ENCODE data around the gene BAK1. TPM values are rescaled to one million over a fixed set of nuclear protein-coding genes. Genes with fewer than 3 reads are reported as not detected.

Gene BAK1
- total and polyA plus RNA-seq, 2 experiments from 2014 or later, result 18.8 to 30.7 TPM

DNA sequence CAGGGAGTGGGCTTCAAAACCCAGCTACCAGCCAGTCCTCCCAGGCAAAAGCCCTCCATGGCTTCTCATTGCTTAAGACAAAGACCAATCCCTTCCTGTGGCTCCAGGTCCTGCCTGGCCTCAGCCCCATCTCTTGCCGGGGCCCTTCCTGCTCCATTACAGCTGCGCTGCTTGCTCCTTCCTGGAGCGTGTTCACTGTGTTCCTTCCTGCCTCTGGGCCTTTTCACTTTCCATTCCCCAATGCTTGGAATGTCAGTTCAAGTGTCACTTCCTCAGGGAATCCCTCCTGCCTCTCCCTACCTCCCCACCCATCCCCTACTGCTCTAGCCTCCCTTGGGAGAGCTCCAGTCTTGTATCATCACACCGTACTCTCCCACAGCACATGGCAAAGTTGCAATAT lies 30.0 kb upstream of the BAK1 start:
- no peaks in the 10 kb centered on the region for H4K20me1 ChIP-seq (ENCODE audit: insufficient read depth)
- H3K27ac ChIP-seq, result peak overlapping the region; percentile 44; the same call in 1 of the 2 replicates
- H3K4me1 ChIP-seq (ENCODE audit: insufficient read depth), result peaks cover 36% of the 10 kb centered on the region
- peak; percentile 40 for DNase-seq
- H3K79me2 ChIP-seq (ENCODE audit: insufficient read depth), result no peaks in the 10 kb centered on the region
- H3K9me2 ChIP-seq (ENCODE audit: insufficient read depth), result no peaks in the 10 kb centered on the region
- WGBS, 2 experiments (ENCODE audit: low coverage in 1 of 2, low lambda C conversion rate in 2 of 2, missing lambda C conversion rate in 2 of 2), result 82 to 86% methylated on average over 4 of the region's 4 CpGs
- H3F3A ChIP-seq (ENCODE audit: insufficient read depth), result 0 out of 2 replicates have a peak, but pooled peaks cover 4% of the 10 kb centered on the region
- no peak overlapping the region for H3K4me3 ChIP-seq
- in situ Hi-C loops (cut with MboI), result no loop called here
- no peaks in the 10 kb centered on the region for H3K27me3 ChIP-seq (replicated peaks; ENCODE audit: insufficient read depth)
- peak overlapping the region; percentile 11 for H3K4me2 ChIP-seq (ENCODE audit: unreplicated experiment)
- TF ChIP-seq EZH2 (IDR thresholded peaks at IDR 0.05; ENCODE audit: insufficient read depth, poor library complexity, severe bottlenecking) (no peak), EZH2phosphoT487 (IDR thresholded peaks at IDR 0.05; ENCODE audit: insufficient read depth, low read depth) (no peak)
- no peaks in the 10 kb centered on the region for H3K9me3 ChIP-seq (ENCODE audit: low read depth)
- H3K36me3 ChIP-seq (ENCODE audit: low read depth), result no peaks in the 10 kb centered on the region
- 0 out of 2 replicates have a peak overlapping the region, but pooled peaks have one; percentile 2 for H3K9ac ChIP-seq
- no peak overlapping the region for H2AFZ ChIP-seq

DNA sequence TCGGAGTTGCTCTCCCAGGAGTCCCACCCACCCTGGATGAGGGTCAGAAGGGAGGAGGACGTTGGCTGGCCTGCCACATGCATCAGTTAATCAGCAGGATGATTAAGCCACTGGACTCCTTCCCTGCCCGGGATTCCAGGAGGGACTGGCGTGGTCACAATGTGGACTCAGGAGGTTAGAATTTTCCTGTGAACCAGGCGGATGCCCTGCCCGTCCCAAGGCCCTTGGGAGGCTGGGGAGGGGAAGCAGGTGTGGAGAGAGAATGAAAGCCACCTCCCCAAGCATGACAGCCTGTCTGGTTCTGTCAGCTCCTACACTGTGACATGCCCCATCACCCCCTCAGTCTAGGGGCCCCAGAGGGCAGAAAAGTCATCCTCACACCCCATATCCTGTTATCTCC lies 29.5 kb upstream of the BAK1 start:
- 1 to 3% methylated on average over 6 of the region's 6 CpGs for WGBS, 2 experiments (ENCODE audit: low coverage in 1 of 2, low lambda C conversion rate in 2 of 2, missing lambda C conversion rate in 2 of 2)

DNA sequence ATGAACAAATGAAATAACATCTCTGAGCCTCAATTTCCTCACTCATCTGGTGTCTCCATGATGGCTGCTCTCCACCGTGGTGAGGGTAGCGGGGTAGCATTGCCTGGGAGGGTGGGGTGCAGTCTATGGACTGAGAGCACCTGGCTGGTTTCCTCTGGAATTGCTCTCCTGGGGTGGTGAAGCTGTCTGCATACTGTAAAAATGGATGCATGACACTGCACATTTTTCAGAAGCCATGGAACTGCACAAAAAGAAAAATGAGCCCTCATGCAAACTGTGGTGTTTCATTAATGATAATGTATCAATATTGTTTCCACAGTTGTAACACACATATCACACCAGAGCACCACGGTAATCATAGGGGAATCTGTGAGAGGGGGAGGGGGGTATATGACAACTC lies 28.9 kb upstream of the BAK1 start:
- Histone ChIP-seq H3K27ac (peak overlapping the region; percentile 44), H2AFZ (no peak overlapping the region), H3K36me3 (ENCODE audit: low read depth) (no peaks in the 10 kb centered on the region), H3K4me2 (ENCODE audit: unreplicated experiment) (peak overlapping the region; percentile 26), H3K9me3 (ENCODE audit: low read depth) (no peaks in the 10 kb centered on the region), H3K9ac (peak overlapping the region; percentile 38), H3K4me1 (ENCODE audit: insufficient read depth) (peaks cover 30% of the 10 kb centered on the region), H3F3A (ENCODE audit: insufficient read depth) (0 out of 2 replicates have a peak, but pooled peaks cover under 1% of the 10 kb centered on the region), H3K79me2 (ENCODE audit: insufficient read depth) (no peaks in the 10 kb centered on the region), H3K4me3 (no peak overlapping the region), H3K9me2 (ENCODE audit: insufficient read depth) (no peaks in the 10 kb centered on the region), H3K27me3 (replicated peaks; ENCODE audit: insufficient read depth) (no peaks in the 10 kb centered on the region), H4K20me1 (ENCODE audit: insufficient read depth) (no peaks in the 10 kb centered on the region)
- in situ Hi-C loops (cut with MboI), result no loop called here
- no peak for TF ChIP-seq EZH2phosphoT487 (IDR thresholded peaks at IDR 0.05; ENCODE audit: insufficient read depth, low read depth)
- no peak for TF ChIP-seq EZH2 (IDR thresholded peaks at IDR 0.05; ENCODE audit: insufficient read depth, poor library complexity, severe bottlenecking)
- 47 to 52% methylated on average over 3 of the region's 3 CpGs for WGBS, 2 experiments (ENCODE audit: low coverage in 1 of 2, low lambda C conversion rate in 2 of 2, missing lambda C conversion rate in 2 of 2)
- DNase-seq, result peak; percentile 27

More for the DNA sequence above, 29.5 kb upstream of the BAK1 start:
- TF ChIP-seq EZH2phosphoT487 (IDR thresholded peaks at IDR 0.05; ENCODE audit: insufficient read depth, low read depth) (no peak), EZH2 (IDR thresholded peaks at IDR 0.05; ENCODE audit: insufficient read depth, poor library complexity, severe bottlenecking) (no peak)
- H3K9me3 ChIP-seq (ENCODE audit: low read depth), result no peaks in the 10 kb centered on the region
- H3K27ac ChIP-seq, result peak overlapping the region; percentile 44
- H3K4me2 ChIP-seq (ENCODE audit: unreplicated experiment), result peak overlapping the region; percentile 26
- H3K27me3 ChIP-seq (replicated peaks; ENCODE audit: insufficient read depth), result no peaks in the 10 kb centered on the region
- no peaks in the 10 kb centered on the region for H3K79me2 ChIP-seq (ENCODE audit: insufficient read depth)
- H3K4me1 ChIP-seq (ENCODE audit: insufficient read depth), result peaks cover 35% of the 10 kb centered on the region
- H2AFZ ChIP-seq, result no peak overlapping the region
- peak; percentile 97 for DNase-seq
- peak overlapping the region; percentile 38; the same call in 1 of the 2 replicates for H3K9ac ChIP-seq
- H3F3A ChIP-seq (ENCODE audit: insufficient read depth), result 0 out of 2 replicates have a peak, but pooled peaks cover 4% of the 10 kb centered on the region
- H3K36me3 ChIP-seq (ENCODE audit: low read depth), result no peaks in the 10 kb centered on the region
- no peaks in the 10 kb centered on the region for H3K9me2 ChIP-seq (ENCODE audit: insufficient read depth)
- in situ Hi-C loops (cut with MboI), result no loop called here
- H3K4me3 ChIP-seq, result no peak overlapping the region
- no peaks in the 10 kb centered on the region for H4K20me1 ChIP-seq (ENCODE audit: insufficient read depth)

DNA sequence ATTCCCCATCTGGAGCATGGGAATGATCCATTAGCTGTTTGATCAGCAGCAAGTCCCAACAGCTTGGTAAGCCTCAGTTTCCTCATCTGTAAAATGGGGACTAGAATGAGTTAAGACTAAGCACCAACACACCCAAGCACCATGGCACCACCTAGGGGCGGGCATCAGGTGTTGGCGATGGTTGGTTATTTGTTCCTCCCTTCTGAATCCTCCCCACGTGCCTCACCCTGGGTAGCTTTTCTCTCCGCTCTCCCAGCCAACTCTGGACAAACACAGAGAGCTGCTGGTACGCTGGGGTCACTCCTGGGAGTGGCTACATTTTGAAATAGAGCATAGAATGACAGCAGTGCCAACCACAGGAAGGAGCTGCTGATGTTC lies 27.7 kb upstream of the BAK1 start:
- Histone ChIP-seq H3K4me2 (ENCODE audit: unreplicated experiment) (no peak overlapping the region), H3F3A (ENCODE audit: insufficient read depth) (no peaks in the 10 kb centered on the region), H2AFZ (no peak overlapping the region), H3K9ac (no peak overlapping the region), H3K9me2 (ENCODE audit: insufficient read depth) (no peaks in the 10 kb centered on the region), H3K9me3 (ENCODE audit: low read depth) (no peaks in the 10 kb centered on the region), H3K4me1 (ENCODE audit: insufficient read depth) (peaks cover 20% of the 10 kb centered on the region), H3K79me2 (ENCODE audit: insufficient read depth) (no peaks in the 10 kb centered on the region), H3K27me3 (replicated peaks; ENCODE audit: insufficient read depth) (no peaks in the 10 kb centered on the region), H3K36me3 (ENCODE audit: low read depth) (no peaks in the 10 kb centered on the region), H4K20me1 (ENCODE audit: insufficient read depth) (no peaks in the 10 kb centered on the region), H3K4me3 (no peak overlapping the region), H3K27ac (no peak overlapping the region)
- DNase-seq, result no peak
- in situ Hi-C loops (cut with MboI), result no loop called here
- TF ChIP-seq EZH2phosphoT487 (IDR thresholded peaks at IDR 0.05; ENCODE audit: insufficient read depth, low read depth) (no peak), EZH2 (IDR thresholded peaks at IDR 0.05; ENCODE audit: insufficient read depth, poor library complexity, severe bottlenecking) (no peak)
- WGBS, 2 experiments (ENCODE audit: low coverage in 1 of 2, low lambda C conversion rate in 2 of 2, missing lambda C conversion rate in 2 of 2), result 75 to 81% methylated on average over 5 of the region's 5 CpGs

Measured in GM23248 (cell line).